ENCODE data around the gene CATSPERE.

CATSPERE gene

GRCh38 chr1:244461245-244462071 lies at the start of gene CATSPERE:
TSS of gene CATSPERE (plus strand) at chr1:244461273. CDS start at chr1:244461430, 157 bp downstream.
- Histone ChIP-seq H3K36me3 (ENCODE audit: control insufficient read depth, insufficient read depth, low read length) (no peaks in the 10 kb centered on the region), H3K4me3 (replicated peaks; ENCODE audit: low read depth, low read length) (peak within 1 kb of the TSS; percentile 54), H3K27me3 (replicated peaks; ENCODE audit: control insufficient read depth, insufficient read depth, low read length) (no peaks in the 10 kb centered on the region)
- TF ChIP-seq CTCF (IDR thresholded peaks at IDR 0.05; ENCODE audit: insufficient read depth, low read length, poor library complexity, severe bottlenecking) = no peak
- peak; percentile 87 for DNase-seq (ENCODE audit: extremely low read depth, insufficient read length)

- DNase-seq (ENCODE audit: extremely low read depth, insufficient read length) = no peak
- H3K36me3 ChIP-seq (ENCODE audit: control insufficient read depth, insufficient read depth, low read length) = peaks cover 19% of the 10 kb centered on the region
- no peaks in the 10 kb centered on the region for H3K27me3 ChIP-seq (replicated peaks; ENCODE audit: control insufficient read depth, insufficient read depth, low read length)
- TF ChIP-seq CTCF (IDR thresholded peaks at IDR 0.05; ENCODE audit: insufficient read depth, low read length, poor library complexity, severe bottlenecking) = no peak
- H3K4me3 ChIP-seq (replicated peaks; ENCODE audit: low read depth, low read length) = no peak overlapping the region
Observed at GRCh38 chr1:244412176-244412575, 48.9 kb upstream of the CATSPERE start.

- Histone ChIP-seq H3K4me3 (replicated peaks; ENCODE audit: low read depth, low read length) (no peak overlapping the region), H3K27me3 (replicated peaks; ENCODE audit: control insufficient read depth, insufficient read depth, low read length) (no peaks in the 10 kb centered on the region), H3K36me3 (ENCODE audit: control insufficient read depth, insufficient read depth, low read length) (peaks cover 20% of the 10 kb centered on the region)
- no peak for TF ChIP-seq CTCF (IDR thresholded peaks at IDR 0.05; ENCODE audit: insufficient read depth, low read length, poor library complexity, severe bottlenecking)
- DNase-seq (ENCODE audit: extremely low read depth, insufficient read length) = no peak
Observed at GRCh38 chr1:244413736-244414135, 47.3 kb upstream of the CATSPERE start.

- H3K4me3 ChIP-seq (replicated peaks; ENCODE audit: low read depth, low read length) = no peak overlapping the region
- no peak for TF ChIP-seq CTCF (IDR thresholded peaks at IDR 0.05; ENCODE audit: insufficient read depth, low read length, poor library complexity, severe bottlenecking)
- DNase-seq (ENCODE audit: extremely low read depth, insufficient read length) = no peak
- no peaks in the 10 kb centered on the region for H3K27me3 ChIP-seq (replicated peaks; ENCODE audit: control insufficient read depth, insufficient read depth, low read length)
- peaks cover 20% of the 10 kb centered on the region for H3K36me3 ChIP-seq (ENCODE audit: control insufficient read depth, insufficient read depth, low read length)
Observed at GRCh38 chr1:244414543-244414942, 46.5 kb upstream of the CATSPERE start.

- no peak for TF ChIP-seq CTCF (IDR thresholded peaks at IDR 0.05; ENCODE audit: insufficient read depth, low read length, poor library complexity, severe bottlenecking)
- Histone ChIP-seq H3K4me3 (replicated peaks; ENCODE audit: low read depth, low read length) (no peak overlapping the region), H3K27me3 (replicated peaks; ENCODE audit: control insufficient read depth, insufficient read depth, low read length) (no peaks in the 10 kb centered on the region), H3K36me3 (ENCODE audit: control insufficient read depth, insufficient read depth, low read length) (peaks cover 17% of the 10 kb centered on the region)
- DNase-seq (ENCODE audit: extremely low read depth, insufficient read length) = no peak
Observed at GRCh38 chr1:244419024-244419423, 42.0 kb upstream of the CATSPERE start.

Measured in GM06990 (cell line).